GM18517 (cell line): ENCODE measurements around the gene KYNU.
"Not testable (repeated sequence)": the region's sequence is repeated elsewhere in the genome, so short reads cannot be mapped to it uniquely, and the experiment has no call there.

Experiments used
- ATAC-seq: cut with Tn5 transposase; IDR thresholded peaks from one replicate; pipeline ENCODE4 v1.9.1; 2021; ENCODE audit warnings: mild to moderate bottlenecking, moderate library complexity; ENCODE audit not compliant: unreplicated experiment

Gene KYNU

DNA sequence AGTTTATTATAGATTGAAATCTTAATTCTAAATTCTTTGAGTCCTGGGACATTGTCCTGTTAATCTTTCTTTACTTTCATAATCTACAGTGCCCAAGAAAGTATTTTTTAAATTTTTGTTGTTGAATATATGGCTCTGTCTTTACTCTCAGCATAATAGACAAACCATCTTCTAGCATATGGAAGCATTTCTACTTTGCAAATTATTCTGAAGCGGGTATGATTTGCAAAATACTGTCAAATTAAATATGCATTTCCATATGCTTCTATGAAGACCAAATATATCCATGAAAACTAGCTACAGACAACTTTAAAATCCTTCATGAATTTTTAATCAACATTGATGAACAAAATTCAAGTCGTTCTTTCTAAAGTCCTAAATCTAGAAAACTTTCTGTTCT, 117.2 kb downstream of the KYNU start:
- ATAC-seq = no peak

- ATAC-seq = no peak
These were observed 119.8 kb downstream of the KYNU start for GRCh38 chr2:142997231-142997630.

DNA sequence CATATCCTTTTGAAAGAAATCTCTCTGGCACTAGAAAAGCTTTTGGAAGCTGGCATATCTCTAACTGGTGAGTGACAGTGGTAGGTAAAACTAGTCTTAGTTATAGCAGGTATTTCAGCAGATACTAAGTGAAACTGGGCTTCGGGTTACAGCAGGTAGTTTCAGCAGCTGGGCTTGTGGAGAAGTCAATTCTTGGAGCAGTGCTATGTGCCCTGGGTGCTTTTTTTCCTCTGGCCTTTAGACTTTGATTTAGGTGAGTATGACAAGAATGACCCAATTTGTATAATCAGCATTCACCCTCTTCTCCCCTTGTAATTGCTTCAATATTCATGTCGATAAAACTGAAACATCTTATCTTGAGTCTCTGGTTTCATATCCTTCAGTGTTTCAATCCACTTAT, 123.1 kb downstream of the KYNU start:
- no peak for ATAC-seq

GRCh38 chr2:143001501-143001900, 124.0 kb downstream of the KYNU start:
- no peak for ATAC-seq

DNA sequence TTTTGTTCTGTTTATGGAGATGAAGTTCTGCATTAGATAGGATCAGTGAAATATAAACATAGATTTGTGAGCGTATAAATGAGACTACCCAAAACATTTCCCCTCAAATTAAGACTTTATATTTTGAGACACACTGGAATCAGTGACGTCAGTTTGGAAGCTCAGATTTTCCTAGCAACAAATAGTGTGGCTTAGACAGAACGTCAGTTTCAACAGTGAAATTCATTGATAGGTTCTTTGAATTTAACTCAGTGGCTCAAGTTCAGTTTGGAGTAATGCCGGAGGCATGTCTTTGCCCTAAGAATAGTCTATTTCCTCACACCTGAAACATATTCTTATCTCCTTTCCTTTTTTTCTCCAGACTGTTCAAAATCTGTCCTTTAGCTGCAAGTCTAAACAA, 138.2 kb downstream of the KYNU start:
- ATAC-seq = no peak

DNA sequence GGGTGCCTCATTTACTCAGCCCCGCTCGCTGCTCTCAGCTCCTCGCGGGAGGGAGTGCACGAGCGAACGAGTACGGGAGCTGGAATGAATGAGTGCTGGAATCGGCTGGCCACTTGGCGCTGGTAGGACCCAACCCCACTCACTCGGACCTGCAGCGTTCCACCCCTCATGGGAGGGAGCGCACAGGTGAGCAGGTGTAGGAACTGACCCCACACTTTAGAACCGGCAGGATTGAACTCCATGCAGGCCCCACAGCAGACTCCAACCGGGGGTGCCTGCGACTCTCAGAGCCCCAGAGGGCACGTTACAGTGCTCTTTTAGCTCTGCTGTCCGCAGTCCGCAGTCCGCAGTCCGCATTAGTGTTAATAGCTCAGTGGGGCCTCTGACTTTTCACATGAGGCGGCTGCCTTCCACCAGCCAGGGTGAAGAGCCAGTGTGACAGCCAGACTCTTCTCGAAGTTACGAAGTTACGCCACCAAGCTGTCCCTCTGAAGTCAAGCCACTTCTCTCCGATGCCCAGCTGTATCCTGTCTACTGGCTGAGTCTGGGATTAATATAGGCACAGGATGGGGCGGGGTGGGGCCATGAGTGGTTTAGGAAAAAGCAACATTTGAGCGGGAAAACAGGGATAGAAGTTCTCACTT, 149.1 kb downstream of the KYNU start:
- ATAC-seq = no peak

- ATAC-seq = no peak
These were observed 151.7 kb downstream of the KYNU start for GRCh38 chr2:143029141-143029540.

GRCh38 chr2:143030127-143030526, 152.7 kb downstream of the KYNU start:
- ATAC-seq = no peak

- ATAC-seq = peak; percentile 94
These were observed 157.0 kb downstream of the KYNU start for GRCh38 chr2:143034292-143035074.

- ATAC-seq = no peak
These were observed 174.0 kb downstream of the KYNU start for GRCh38 chr2:143051465-143051864.

- ATAC-seq = not testable (repeated sequence)
These were observed 176.0 kb downstream of the KYNU start for GRCh38 chr2:143053437-143053836.

GRCh38 chr2:143056550-143056949, 179.1 kb downstream of the KYNU start:
- no peak for ATAC-seq

- ATAC-seq = no peak
These were observed 181.4 kb downstream of the KYNU start for GRCh38 chr2:143058851-143059250.

DNA sequence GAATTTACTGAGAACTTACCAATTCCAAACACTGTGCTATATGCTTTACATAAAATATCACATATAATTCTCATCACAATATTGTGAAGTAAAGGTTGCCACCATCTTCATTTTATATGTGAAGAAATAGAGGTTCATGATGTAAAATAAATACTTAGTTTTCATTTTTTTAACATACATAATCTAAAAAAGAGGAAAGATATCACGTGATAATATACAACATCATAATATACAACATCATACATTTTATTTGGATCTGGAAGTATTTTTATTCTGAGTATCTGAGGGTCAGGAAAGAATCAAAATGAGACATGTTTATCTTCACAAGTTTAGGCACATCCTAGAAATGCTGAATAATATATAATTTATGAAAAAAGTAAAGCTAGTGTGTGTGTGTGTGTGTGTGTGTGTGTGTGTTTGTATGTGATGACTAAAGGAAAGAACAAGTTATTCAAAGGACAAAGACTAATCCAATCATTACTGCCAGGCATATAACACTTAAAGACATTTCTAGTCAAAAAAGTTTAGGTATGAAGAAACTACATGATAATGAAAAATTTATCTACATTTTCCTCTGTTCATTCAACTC, 186.2 kb downstream of the KYNU start:
- ATAC-seq = no peak

DNA sequence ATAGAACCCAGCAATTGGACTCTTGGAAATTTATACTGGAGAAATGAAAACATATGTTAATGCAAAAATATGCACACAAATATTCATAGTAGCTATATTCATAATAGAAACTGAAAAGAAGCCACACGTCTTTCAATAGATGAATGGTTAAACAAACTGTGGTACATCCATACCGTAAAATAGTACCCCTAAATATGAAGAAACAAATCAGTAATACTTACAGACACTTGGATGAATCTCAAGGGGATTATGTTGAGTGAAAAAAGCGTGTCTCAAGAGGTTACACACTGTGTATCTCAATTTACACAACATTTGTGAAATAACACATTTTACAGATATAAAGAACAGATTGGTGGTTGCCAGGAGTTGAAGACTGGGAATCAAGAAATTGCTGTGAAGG, 190.6 kb downstream of the KYNU start:
- no peak for ATAC-seq

DNA sequence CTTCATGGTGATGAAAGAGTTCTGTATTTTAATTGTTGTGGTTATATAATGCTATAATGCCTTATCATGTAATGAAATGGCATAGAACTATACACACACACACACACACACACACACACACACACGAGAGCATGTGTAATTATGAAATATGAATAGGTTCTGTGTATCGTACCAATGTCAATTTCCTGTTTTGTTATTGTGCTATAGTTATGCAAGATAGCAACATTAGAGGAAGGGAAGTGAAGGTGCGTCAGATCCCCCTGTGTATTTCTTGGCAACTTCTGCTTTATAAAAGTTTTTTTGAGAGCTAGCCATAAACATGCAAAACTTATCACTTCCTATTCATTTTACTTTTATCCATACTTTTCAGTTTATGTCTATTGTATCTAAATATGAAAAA, 191.0 kb downstream of the KYNU start:
- ATAC-seq = no peak

DNA sequence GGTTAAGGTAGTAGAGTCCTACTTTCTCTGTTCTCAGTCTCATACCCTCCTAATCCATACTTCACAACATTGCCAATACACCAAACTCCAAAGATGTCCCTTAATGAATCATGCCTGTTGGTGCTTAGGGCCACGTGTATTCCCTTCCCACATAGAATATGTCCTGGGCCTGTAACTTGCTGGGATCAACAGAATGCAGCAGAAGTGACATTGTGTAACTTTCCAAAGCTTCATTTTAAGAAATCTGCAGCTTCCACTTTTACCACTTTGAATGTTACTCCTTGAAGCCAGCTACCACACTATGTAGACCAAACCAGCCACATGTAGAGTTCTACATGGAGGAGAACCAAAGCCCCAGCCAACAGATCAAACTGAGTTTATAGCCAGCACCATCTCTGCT, 193.2 kb downstream of the KYNU start:
- ATAC-seq = no peak

DNA sequence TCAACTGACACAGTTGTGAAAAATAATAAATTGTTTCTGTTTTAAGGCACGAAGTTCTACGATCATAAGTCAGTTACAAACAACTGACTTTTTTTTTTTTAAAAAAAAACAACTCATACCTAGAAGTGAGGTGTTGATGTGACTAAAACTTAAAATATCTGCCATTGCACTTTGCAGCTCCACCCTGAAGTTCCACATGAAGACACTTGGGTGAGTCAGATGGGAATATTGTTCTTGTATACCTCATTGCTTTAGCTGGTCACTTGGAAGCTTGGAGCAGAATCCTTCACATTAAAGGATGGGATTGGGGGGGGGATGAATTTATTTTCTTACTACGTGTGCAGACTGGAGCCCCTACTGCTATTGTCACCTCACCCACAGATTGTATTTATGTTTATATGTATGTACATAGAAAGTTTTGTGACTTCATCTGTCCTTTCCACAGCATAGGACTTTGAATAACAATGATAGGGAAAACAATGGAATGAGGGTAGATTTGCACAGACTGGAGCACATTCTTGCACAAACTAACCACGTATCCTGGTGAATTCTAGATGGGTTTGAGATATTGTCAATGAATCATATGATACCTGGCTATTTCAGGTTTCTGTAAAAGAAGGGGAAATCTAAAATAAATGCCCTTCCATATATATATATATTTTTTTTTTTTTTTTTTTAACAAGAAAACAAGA, 193.9 kb downstream of the KYNU start:
- no peak for ATAC-seq

GRCh38 chr2:143074913-143075312, 197.4 kb downstream of the KYNU start:
- ATAC-seq = not testable (repeated sequence)

GRCh38 chr2:143075711-143076110, 198.2 kb downstream of the KYNU start:
- no peak for ATAC-seq

GRCh38 chr2:143078104-143078503, 200.6 kb downstream of the KYNU start:
- ATAC-seq = no peak

GRCh38 chr2:143081616-143082015, 204.2 kb downstream of the KYNU start:
- ATAC-seq = no peak
